Neural cell (in vitro differentiated cells): Measurements from ENCODE around the gene CNKSR1. TPM values are rescaled to one million over a fixed set of nuclear protein-coding genes. Genes with fewer than 3 reads are reported as not detected.

ENCODE experiments used
- H2AFZ ChIP-seq: fragments of 200-600, 300-800 bp; sonication (generic), shearing (Covaris generic); 2 replicates; pipeline ENCODE4 v1.6.0; 2014; ENCODE audit warnings: low read depth, mild to moderate bottlenecking, antibody characterized with exemption, low read length, moderate library complexity
- H3F3A ChIP-seq: fragments of 200-600 bp; shearing (Covaris generic); 2 replicates; pipeline ENCODE4 v1.6.1; 2016; ENCODE audit warnings: mild to moderate bottlenecking, moderate library complexity, mixed read lengths, antibody characterized with exemption, low read length; ENCODE audit not compliant: insufficient read depth, poor library complexity, severe bottlenecking
- H3K27ac ChIP-seq: fragments of 200-600, 300-800 bp; sonication (generic), shearing (Covaris generic); 2 replicates; pipeline ENCODE4 v1.5.1; 2014; ENCODE audit warnings: mild to moderate bottlenecking, low read length, moderate library complexity
- H3K27me3 ChIP-seq: fragments of 300-800, 200-600 bp; sonication (generic), shearing (Covaris generic); 2 replicates; pipeline ENCODE4 v1.6.0; 2014; ENCODE audit warnings: mild to moderate bottlenecking, low read depth, low read length, moderate library complexity; ENCODE audit not compliant: insufficient read depth
- H3K36me3 ChIP-seq: fragments of 300-800, 200-600 bp; sonication (generic), shearing (Covaris generic); 2 replicates; pipeline ENCODE4 v1.5.1; 2014; ENCODE audit warnings: mild to moderate bottlenecking, antibody characterized with exemption, low read length, moderate library complexity; ENCODE audit not compliant: insufficient read depth
- H3K4me2 ChIP-seq: fragments of 300-800, 200-600 bp; sonication (generic), shearing (Covaris generic); 2 replicates; pipeline ENCODE4 v1.6.0; 2014; ENCODE audit warnings: mild to moderate bottlenecking, low read length
- H3K4me3 ChIP-seq: fragments of 300-800, 200-600 bp; sonication (generic), shearing (Covaris generic); 2 replicates; pipeline ENCODE4 v1.5.1; 2014; ENCODE audit warnings: mild to moderate bottlenecking, low read length, moderate library complexity
- H3K79me2 ChIP-seq: fragments of 200-600 bp; shearing (Covaris generic); replicated peaks from 2 replicates; pipeline ENCODE4 v1.6.0; 2014; ENCODE audit warnings: mild to moderate bottlenecking, low read length, moderate library complexity; ENCODE audit not compliant: insufficient read depth
- H3K9ac ChIP-seq: fragments of 300-800, 200-600 bp; sonication (generic), shearing (Covaris generic); 2 replicates; pipeline ENCODE4 v1.6.1; 2016; ENCODE audit warnings: mild to moderate bottlenecking, low read length, mixed read lengths
- H3K9me2 ChIP-seq: fragments of 200-600 bp; shearing (Covaris generic); 2 replicates; pipeline ENCODE4 v1.6.1; 2016; ENCODE audit warnings: mild to moderate bottlenecking, low read length, mixed read lengths; ENCODE audit not compliant: insufficient read depth
- H3K9me3 ChIP-seq: fragments of 200-600, 300-800 bp; sonication (generic), shearing (Covaris generic); 2 replicates; pipeline ENCODE4 v1.6.1; 2016; ENCODE audit warnings: mild to moderate bottlenecking, mixed run types, low read length, moderate library complexity, mixed read lengths
- H4K20me1 ChIP-seq: fragments of 200-600 bp; shearing (Covaris generic); 2 replicates; pipeline ENCODE4 v1.6.1; 2016; ENCODE audit warnings: mild to moderate bottlenecking, mixed run types; ENCODE audit not compliant: insufficient read depth
- CTCF ChIP-seq: fragments of 450-650 bp; IDR thresholded peaks from 2 replicates; pipeline ENCODE4 v1.5.1; 2014; ENCODE audit warnings: antibody characterized with exemption, mild to moderate bottlenecking, moderate library complexity; ENCODE audit not compliant: poor library complexity, severe bottlenecking
- EP300 ChIP-seq: fragments of 450-650 bp; conservative IDR thresholded peaks from 2 replicates; pipeline ENCODE4 v1.6.1; 2014; ENCODE audit warnings: antibody characterized with exemption, mild to moderate bottlenecking, moderate library complexity; ENCODE audit not compliant: poor library complexity, severe bottlenecking
- EZH2 ChIP-seq: fragments of 200-600, 300-800 bp; shearing (Covaris generic), sonication (generic); IDR thresholded peaks from 2 replicates; pipeline ENCODE4 v1.6.1; 2014; ENCODE audit warnings: antibody characterized with exemption, low read length, borderline replicate concordance, mild to moderate bottlenecking; ENCODE audit not compliant: insufficient read depth, poor library complexity, severe bottlenecking
- MXI1 ChIP-seq: fragments of 450-650 bp; conservative IDR thresholded peaks from 2 replicates; pipeline ENCODE4 v1.6.1; 2014; ENCODE audit warnings: antibody characterized with exemption, mild to moderate bottlenecking; ENCODE audit not compliant: poor library complexity, severe bottlenecking
- POLR2AphosphoS5 ChIP-seq: IDR thresholded peaks from 2 replicates; pipeline ENCODE4 v1.6.1; 2012
- RAD21 ChIP-seq: fragments of 450-650 bp; conservative IDR thresholded peaks from 2 replicates; pipeline ENCODE4 v1.6.1; 2014; ENCODE audit warnings: antibody characterized with exemption, mild to moderate bottlenecking, moderate library complexity
- SMC3 ChIP-seq: fragments of 450-650 bp; conservative IDR thresholded peaks from 2 replicates; pipeline ENCODE4 v1.6.1; 2014; ENCODE audit warnings: antibody characterized with exemption, mild to moderate bottlenecking, moderate library complexity; ENCODE audit not compliant: poor library complexity
- TAF1 ChIP-seq: IDR thresholded peaks from 2 replicates; pipeline ENCODE4 v1.6.1; 2012; ENCODE audit warnings: low read depth
- polyA plus RNA-seq: library from polyadenylated mRNA; depleted of rRNA; stranded (reverse); fragments of >200 nt; gene quantifications from 2 replicates; pipeline ENCODE4 v1.2.3, GENCODE V29; 2014
- TF ChIP-seq, protein P1 (sequence below): IDR thresholded peaks from 2 replicates; pipeline ENCODE4 v1.6.1; 2012; ENCODE audit warnings: borderline replicate concordance

Gene CNKSR1
- polyA plus RNA-seq, 1 donor from 2014 or later, result 7.8 TPM

DNA sequence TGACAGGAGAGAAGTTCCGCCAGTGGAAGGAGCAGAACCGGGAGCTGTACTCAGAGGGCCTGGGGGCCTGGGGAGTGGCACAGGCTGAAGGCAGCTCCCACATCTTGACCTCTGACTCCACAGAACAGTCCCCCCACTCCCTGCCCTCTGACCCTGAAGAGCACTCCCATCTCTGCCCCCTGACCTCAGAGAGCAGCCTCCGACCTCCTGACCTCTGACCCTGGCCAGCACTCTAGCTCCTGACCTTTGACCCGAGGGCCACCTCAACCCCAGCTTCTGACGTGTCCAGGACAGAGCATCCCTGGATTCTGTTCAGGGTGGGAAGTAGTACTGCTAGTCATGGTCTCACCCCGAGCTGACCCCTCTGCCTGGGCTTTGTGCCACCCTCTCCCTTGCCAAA lies 12.0 kb downstream of the CNKSR1 start:
- Histone ChIP-seq H3K9ac (no peak overlapping the region), H3K9me2 (no peaks in the 10 kb centered on the region), H3K9me3 (no peaks in the 10 kb centered on the region), H3K36me3 (no peaks in the 10 kb centered on the region), H3K27me3 (no peaks in the 10 kb centered on the region), H3K27ac (no peak overlapping the region), H3K4me2 (no peak overlapping the region), H2AFZ (no peak overlapping the region), H3K79me2 (no peaks in the 10 kb centered on the region), H3K4me3 (no peak overlapping the region), H3F3A (no peaks in the 10 kb centered on the region), H4K20me1 (no peaks in the 10 kb centered on the region)
- TF ChIP-seq EP300, result no peak
- TF ChIP-seq RAD21, result no peak
- no peak for TF ChIP-seq EZH2
- TF ChIP-seq TAF1, result no peak
- TF ChIP-seq SMC3, result no peak
- no peak for TF ChIP-seq POLR2AphosphoS5
- TF ChIP-seq CTCF, result no peak
- no peak for TF ChIP-seq MXI1
- TF ChIP-seq, protein P1, sequence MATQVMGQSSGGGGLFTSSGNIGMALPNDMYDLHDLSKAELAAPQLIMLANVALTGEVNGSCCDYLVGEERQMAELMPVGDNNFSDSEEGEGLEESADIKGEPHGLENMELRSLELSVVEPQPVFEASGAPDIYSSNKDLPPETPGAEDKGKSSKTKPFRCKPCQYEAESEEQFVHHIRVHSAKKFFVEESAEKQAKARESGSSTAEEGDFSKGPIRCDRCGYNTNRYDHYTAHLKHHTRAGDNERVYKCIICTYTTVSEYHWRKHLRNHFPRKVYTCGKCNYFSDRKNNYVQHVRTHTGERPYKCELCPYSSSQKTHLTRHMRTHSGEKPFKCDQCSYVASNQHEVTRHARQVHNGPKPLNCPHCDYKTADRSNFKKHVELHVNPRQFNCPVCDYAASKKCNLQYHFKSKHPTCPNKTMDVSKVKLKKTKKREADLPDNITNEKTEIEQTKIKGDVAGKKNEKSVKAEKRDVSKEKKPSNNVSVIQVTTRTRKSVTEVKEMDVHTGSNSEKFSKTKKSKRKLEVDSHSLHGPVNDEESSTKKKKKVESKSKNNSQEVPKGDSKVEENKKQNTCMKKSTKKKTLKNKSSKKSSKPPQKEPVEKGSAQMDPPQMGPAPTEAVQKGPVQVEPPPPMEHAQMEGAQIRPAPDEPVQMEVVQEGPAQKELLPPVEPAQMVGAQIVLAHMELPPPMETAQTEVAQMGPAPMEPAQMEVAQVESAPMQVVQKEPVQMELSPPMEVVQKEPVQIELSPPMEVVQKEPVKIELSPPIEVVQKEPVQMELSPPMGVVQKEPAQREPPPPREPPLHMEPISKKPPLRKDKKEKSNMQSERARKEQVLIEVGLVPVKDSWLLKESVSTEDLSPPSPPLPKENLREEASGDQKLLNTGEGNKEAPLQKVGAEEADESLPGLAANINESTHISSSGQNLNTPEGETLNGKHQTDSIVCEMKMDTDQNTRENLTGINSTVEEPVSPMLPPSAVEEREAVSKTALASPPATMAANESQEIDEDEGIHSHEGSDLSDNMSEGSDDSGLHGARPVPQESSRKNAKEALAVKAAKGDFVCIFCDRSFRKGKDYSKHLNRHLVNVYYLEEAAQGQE, result no peak

- Histone ChIP-seq H2AFZ (no peak overlapping the region), H3K9ac (no peak overlapping the region), H4K20me1 (no peaks in the 10 kb centered on the region), H3K27me3 (no peaks in the 10 kb centered on the region), H3F3A (no peaks in the 10 kb centered on the region), H3K9me2 (no peaks in the 10 kb centered on the region), H3K79me2 (no peaks in the 10 kb centered on the region), H3K27ac (no peak overlapping the region), H3K9me3 (no peaks in the 10 kb centered on the region), H3K4me3 (no peak overlapping the region), H3K36me3 (no peaks in the 10 kb centered on the region), H3K4me2 (no peak overlapping the region)
- no peak for TF ChIP-seq EZH2
- TF ChIP-seq POLR2AphosphoS5, result no peak
- TF ChIP-seq MXI1, result no peak
- no peak for TF ChIP-seq RAD21
- TF ChIP-seq, protein P1, result no peak
Measured at GRCh38 chr1:26189751-26190275, 12.5 kb downstream of the CNKSR1 start.
